ENCODE measurements around the gene GASK1B.

- TF ChIP-seq CTCF (IDR thresholded peaks at IDR 0.05), result no peak
- no peak for TF ChIP-seq POLR2A (IDR thresholded peaks at IDR 0.05)
These were observed 42.0 kb upstream of the GASK1B start for GRCh38 chr4:158214856-158215255.

All from ovary (tissue), 3 donors.